HepG2 (cell line): ENCODE results near the gene GLDC. TPM values are rescaled to one million over a fixed set of nuclear protein-coding genes. Genes with fewer than 3 reads are reported as not detected.

Experiments
- ATAC-seq: fragments of 200-7000 bp; cut with Tn5 transposase; 3 replicates; pipeline ENCODE4 v1.9.1; 2020; ENCODE audit warnings: mild to moderate bottlenecking, moderate library complexity
- BruUV-seq: library from RNA; stranded (reverse); fragments of 400-500 nt; replicated peaks from 2 replicates; lab custom pipeline; 2021; lab: Mats Ljungman, UMichigan
- CTCF ChIA-PET: fragments of 300-600 bp; formaldehyde crosslinking; extraction: SDS; loops from one replicate; lab custom pipeline; 2021; ENCODE audit warnings: low total read pairs, inconsistent platforms, low intra/inter-chr PET ratio; lab: Yijun Ruan, JAX
- POLR2A ChIA-PET: fragments of 350-600 bp; sonication (Branson Sonifier 250); formaldehyde crosslinking; loops from one replicate; lab custom pipeline; 2020; ENCODE audit warnings: antibody characterized with exemption, inconsistent platforms; lab: Yijun Ruan, JAX
- DNase-seq: peaks from one replicate; pipeline ENCODE4 v3.0.0-alpha.2; 2015; ENCODE audit warnings: low spot score
- FAIRE-seq: peaks from 3 replicates; lab custom pipeline; 2011; peaks lifted over from hg19 to GRCh38; lab: Jason Lieb, UNC
- H2AFZ ChIP-seq: one replicate; pipeline ENCODE4 v1.6.1; 2011; ENCODE audit warnings: low read length, inconsistent platforms
- H3K27ac ChIP-seq: fragments of 300-600 bp; 3 replicates; pipeline ENCODE4 v1.8.0; 2011; ENCODE audit warnings: mixed run types, mild to moderate bottlenecking, mixed read lengths, low read length, inconsistent platforms; ENCODE audit not compliant: insufficient read depth; ENCODE audit errors: extremely low read length
- H3K27me3 ChIP-seq, 2 experiments: fragments of 200-600 bp in 1 of 2; 2 replicates in 1 of 2; 3 replicates in 1 of 2; pipeline versions ENCODE4 v1.6.0 to v1.8.0; 2011; ENCODE audit warnings: low read length in 2 of 2, mild to moderate bottlenecking in 2 of 2, moderate library complexity in 2 of 2, inconsistent platforms in 1 of 2; ENCODE audit not compliant: insufficient read depth in 2 of 2, control insufficient read depth in 1 of 2
- H3K36me3 ChIP-seq, 2 experiments: fragments of 200-600 bp in 1 of 2; replicated peaks in 1 of 2; 2 replicates in 1 of 2; 3 replicates in 1 of 2; pipeline versions ENCODE4 v1.5.1 to v1.8.0; 2011; ENCODE audit warnings: low read length in 2 of 2, inconsistent platforms in 1 of 2; ENCODE audit not compliant: insufficient read depth in 2 of 2, control insufficient read depth in 1 of 2
- H3K4me1 ChIP-seq: 2 replicates; pipeline ENCODE4 v1.5.1; 2012; ENCODE audit warnings: low read length, inconsistent platforms; ENCODE audit not compliant: insufficient read depth
- H3K4me2 ChIP-seq: 2 replicates; pipeline ENCODE4 v1.6.0; 2011; ENCODE audit warnings: low read depth, low read length, inconsistent platforms
- H3K4me3 ChIP-seq, 3 experiments: fragments of 200-600 bp in 1 of 3; sonication (generic), shearing (Covaris generic) in 1 of 3; replicated peaks in 1 of 3; 2 replicates each; pipeline ENCODE4 v1.5.1; 2011 to 2016; ENCODE audit warnings: low read length in 3 of 3, inconsistent platforms in 2 of 3, low read depth in 2 of 3, mild to moderate bottlenecking in 2 of 3, control low read depth in 1 of 3, mixed read lengths in 1 of 3; ENCODE audit not compliant: insufficient read depth in 1 of 3
- H3K79me2 ChIP-seq: one replicate; pipeline ENCODE4 v1.6.1; 2011; ENCODE audit warnings: low read length, inconsistent platforms; ENCODE audit not compliant: insufficient read depth
- H3K9ac ChIP-seq: 2 replicates; pipeline ENCODE4 v1.6.0; 2011; ENCODE audit warnings: mild to moderate bottlenecking, low read depth, low read length, inconsistent platforms; ENCODE audit not compliant: insufficient read depth
- H3K9me3 ChIP-seq: 2 replicates; pipeline ENCODE4 v1.5.1; 2012; ENCODE audit warnings: mild to moderate bottlenecking, low read length
- H4K20me1 ChIP-seq: 2 replicates; pipeline ENCODE4 v1.6.0; 2011; ENCODE audit warnings: inconsistent platforms, mild to moderate bottlenecking, low read length, moderate library complexity; ENCODE audit not compliant: insufficient read depth
- CEBPB ChIP-seq: IDR thresholded peaks from 2 replicates; pipeline ENCODE4 v1.6.1; 2011; ENCODE audit warnings: low read depth, low read length, improper control_type of control experiment, borderline replicate concordance
- DNMT3B ChIP-seq: conservative IDR thresholded peaks from 2 replicates; pipeline ENCODE4 v1.6.1; 2016; ENCODE audit warnings: missing biosample characterization, control low read depth
- E2F2 ChIP-seq: sonication (generic); formaldehyde crosslinking; IDR thresholded peaks from 2 replicates; pipeline ENCODE4 v1.4.0; 2020; ENCODE audit warnings: missing genetic modification reagents, borderline replicate concordance
- SOX5 ChIP-seq: IDR thresholded peaks from 2 replicates; pipeline ENCODE4 v1.6.1; 2016; ENCODE audit warnings: borderline replicate concordance
- SSRP1 ChIP-seq: IDR thresholded peaks from 2 replicates; pipeline ENCODE4 v1.6.1; 2016; ENCODE audit warnings: control low read depth
- STAG1 ChIP-seq: sonication (generic); formaldehyde crosslinking; IDR thresholded peaks from 2 replicates; pipeline ENCODE4 v1.4.0; 2020; ENCODE audit warnings: missing genetic modification reagents
- STAT5B ChIP-seq: sonication (generic); formaldehyde crosslinking; IDR thresholded peaks from 2 replicates; pipeline ENCODE4 v1.4.0; 2020; ENCODE audit warnings: missing genetic modification reagents
- ZMYM2 ChIP-seq: sonication (generic); formaldehyde crosslinking; IDR thresholded peaks from 2 replicates; pipeline ENCODE4 v1.8.0; 2022; ENCODE audit warnings: mild to moderate bottlenecking, missing genetic modification reagents
- ZNF564 ChIP-seq: sonication (generic); formaldehyde crosslinking; IDR thresholded peaks from 2 replicates; pipeline ENCODE4 v1.8.1; 2023; ENCODE audit warnings: mild to moderate bottlenecking, missing genetic modification reagents
- in situ Hi-C: cut with HindIII; loops from 2 replicates; pipeline ENCODE4 v1.10.0; 2017; ENCODE audit warnings: low pct_unique_long_range_greater_than_20kb; ENCODE audit not compliant: extremely low pct_ligation_motif_present
- intact Hi-C: fragments of 100-400 bp; cut with micrococcal nuclease; formaldehyde crosslinking; loops from one replicate; pipeline ENCODE4 v1.10.0; 2022; ENCODE audit not compliant: unreplicated experiment
- polyA plus RNA-seq, 8 experiments: library from polyadenylated mRNA; depleted of rRNA in 3 of 8; stranded (reverse) in 7 of 8; unstranded in 1 of 8; fragments of >200 nt; fragmentation: Illumina TruSeq in 4 of 8; extraction: Trizol in 4 of 8; gene quantifications; 2 replicates each; pipeline versions ENCODE4 v1.2.1 to v1.2.3, GENCODE V29; 2011 to 2016; ENCODE audit warnings: low read depth in 4 of 8, missing spikeins in 1 of 8, mixed read lengths in 1 of 8; ENCODE audit not compliant: insufficient read depth in 1 of 8
- total RNA-seq, 5 experiments: library from RNA; depleted of rRNA; stranded (reverse); fragments of >200 nt; fragmentation: Illumina TruSeq; extraction: Trizol; gene quantifications; 2 replicates each; pipeline ENCODE4 v1.2.3, GENCODE V29; 2016; ENCODE audit warnings: low read depth in 1 of 5
- TF ChIP-seq, protein P1 (sequence below): sonication (generic); formaldehyde crosslinking; IDR thresholded peaks from 2 replicates; pipeline ENCODE4 v1.4.0; 2020; ENCODE audit warnings: mild to moderate bottlenecking, missing genetic modification reagents, borderline replicate concordance

GLDC gene
- total and polyA plus RNA-seq, 2 of the 13 experiments (the other 11 are each of a cell fraction or from before 2014, with no cell fraction given) = 59.3 to 115 TPM

GRCh38 chr9:6562201-6562600 lies 83.3 kb downstream of the GLDC start:
- Histone ChIP-seq H3K27me3 (no peaks in the 10 kb centered on the region), H3K4me3 (no peak overlapping the region), H3K79me2 (no peaks in the 10 kb centered on the region), H3K36me3 (peaks cover 27 to 65% of the 10 kb centered on the region in 2 experiments), H3K4me2 (no peak overlapping the region), H3K4me1 (no peaks in the 10 kb centered on the region), H4K20me1 (no peaks in the 10 kb centered on the region)
- intact Hi-C loops (no loop called here), in situ Hi-C loops (no loop called here)
- ATAC-seq (no peak), DNase-seq (no peak), FAIRE-seq (no peak)
- POLR2A ChIA-PET = no interaction called here
- CTCF ChIA-PET = no interaction called here
- no TSS peak for BruUV-seq
- TF ChIP-seq, protein P1, sequence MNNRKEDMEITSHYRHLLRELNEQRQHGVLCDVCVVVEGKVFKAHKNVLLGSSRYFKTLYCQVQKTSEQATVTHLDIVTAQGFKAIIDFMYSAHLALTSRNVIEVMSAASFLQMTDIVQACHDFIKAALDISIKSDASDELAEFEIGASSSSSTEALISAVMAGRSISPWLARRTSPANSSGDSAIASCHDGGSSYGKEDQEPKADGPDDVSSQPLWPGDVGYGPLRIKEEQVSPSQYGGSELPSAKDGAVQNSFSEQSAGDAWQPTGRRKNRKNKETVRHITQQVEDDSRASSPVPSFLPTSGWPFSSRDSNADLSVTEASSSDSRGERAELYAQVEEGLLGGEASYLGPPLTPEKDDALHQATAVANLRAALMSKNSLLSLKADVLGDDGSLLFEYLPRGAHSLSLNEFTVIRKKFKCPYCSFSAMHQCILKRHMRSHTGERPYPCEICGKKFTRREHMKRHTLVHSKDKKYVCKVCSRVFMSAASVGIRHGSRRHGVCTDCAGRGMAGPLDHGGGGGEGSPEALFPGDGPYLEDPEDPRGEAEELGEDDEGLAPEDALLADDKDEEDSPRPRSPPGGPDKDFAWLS (CRISPR knock-in tag) = no peak
- TF ChIP-seq SSRP1 (no peak), DNMT3B (CRISPR knock-in tag) (no peak), CEBPB (no peak), SOX5 (CRISPR knock-in tag) (no peak), STAG1 (CRISPR knock-in tag) (no peak), ZMYM2 (CRISPR knock-in tag) (no peak), ZNF564 (no peak), E2F2 (CRISPR knock-in tag) (no peak), STAT5B (CRISPR knock-in tag) (no peak)
- TF ChIP-seq, all 625 proteins: peak for 0
- Histone ChIP-seq H3K9ac (no peak overlapping the region), H3K27ac (no peak overlapping the region), H3K9me3 (no peaks in the 10 kb centered on the region), H2AFZ (no peak overlapping the region)
